Measurements from ENCODE around the gene HLA-E. TPM values are rescaled to one million over a fixed set of nuclear protein-coding genes. Genes with fewer than 3 reads are reported as not detected.

The HLA-E gene
- total and polyA plus RNA-seq, 4 experiments from 2014 or later, result 1,097 to 3,541 (median 1,781) TPM

- Histone ChIP-seq H3K27ac (ENCODE audit: low read depth, low read length) (no peak overlapping the region), H3K36me3 (ENCODE audit: insufficient read depth, low read length) (no peaks in the 10 kb centered on the region), H3K4me1 (ENCODE audit: insufficient read depth, low read length) (peaks cover 47% of the 10 kb centered on the region), H3K27me3 (ENCODE audit: insufficient read depth, low read length) (peaks cover 81% of the 10 kb centered on the region), H3K4me3 (ENCODE audit: low read length in 2 of 2) (peak overlapping the region in 1 of 2 donors; percentile 45), H3K9me3 (ENCODE audit: control insufficient read depth in 1 of 2, low read length in 2 of 2) (no peaks in the 10 kb centered on the region)
- CTCF ChIA-PET (ENCODE audit: partially characterized antibody), result interaction anchor here (0.7 to 4.3 kb wide), 15 partner anchors 8 to 280 kb away, joined by 3 to 42 read pairs (median 5); no protein-coding TSS in a partner anchor
- no peak for DNase-seq
- peaks cover 59 to 70% of the 10 kb centered on the region in 2 donors for H3K27me3 Mint-ChIP-seq
- H3K9me3 Mint-ChIP-seq, result peaks cover 0 to 2% (median 0%) of the 10 kb centered on the region in 8 donors
- intact Hi-C loops (cut with micrococcal nuclease), result loop anchor here (10.0 kb wide), 2 partner anchors 284 to 634 kb away; no protein-coding TSS in a partner anchor
- peak overlapping the region; percentile 52 to 89 (median 67) for H3K4me3 Mint-ChIP-seq
- H3K36me3 Mint-ChIP-seq, result no peaks in the 10 kb centered on the region
- H3K4me1 Mint-ChIP-seq, result peaks cover 31 to 54% (median 44%) of the 10 kb centered on the region in 4 donors
- peak overlapping the region in 6 of 7 donors; percentile 4 to 55 (median 16) for H3K27ac Mint-ChIP-seq
- POLR2A ChIA-PET (ENCODE audit: partially characterized antibody), result interaction anchor here (0.7 to 4.3 kb wide), 16 partner anchors 13 to 434 kb away, joined by 3 to 42 read pairs (median 4); partner anchors contain the start of genes DDR1, GNL1 and PRR3
Measured at GRCh38 chr6:30450548-30450908, 38.8 kb upstream of the HLA-E start.

GRCh38 chr6:30450909-30451841, 38.1 kb upstream of the HLA-E start:
- peak; percentile 70 to 78 (median 75) for DNase-seq
- Histone ChIP-seq H3K36me3 (ENCODE audit: insufficient read depth, low read length) (no peaks in the 10 kb centered on the region), H3K4me1 (ENCODE audit: insufficient read depth, low read length) (peaks cover 47% of the 10 kb centered on the region), H3K4me3 (ENCODE audit: low read length in 2 of 2) (peak overlapping the region; percentile 9 to 45), H3K9me3 (ENCODE audit: control insufficient read depth in 1 of 2, low read length in 2 of 2) (no peaks in the 10 kb centered on the region), H3K27ac (ENCODE audit: low read depth, low read length) (no peak overlapping the region), H3K27me3 (ENCODE audit: insufficient read depth, low read length) (peaks cover 82% of the 10 kb centered on the region)
- H3K36me3 Mint-ChIP-seq, result no peaks in the 10 kb centered on the region
- peak overlapping the region in 5 of 7 donors; percentile 4 to 55 (median 16) for H3K27ac Mint-ChIP-seq
- peaks cover 31 to 54% (median 44%) of the 10 kb centered on the region in 4 donors for H3K4me1 Mint-ChIP-seq
- intact Hi-C loops (cut with micrococcal nuclease), result loop anchor here (1.0 to 10.0 kb wide), 3 partner anchors 40 to 634 kb away; no protein-coding TSS in a partner anchor
- no peaks in the 10 kb centered on the region for H3K9me3 Mint-ChIP-seq
- H3K4me3 Mint-ChIP-seq, result peak overlapping the region; percentile 59 to 89 (median 67)
- ChIA-PET CTCF (ENCODE audit: partially characterized antibody) (interaction anchor here (0.7 to 4.3 kb wide), 19 partner anchors 9 to 279 kb away, joined by 3 to 42 read pairs (median 4); no protein-coding TSS in a partner anchor), POLR2A (ENCODE audit: partially characterized antibody) (interaction anchor here (0.7 to 4.3 kb wide), 16 partner anchors 13 to 433 kb away, joined by 3 to 42 read pairs (median 4); partner anchors contain the start of genes DDR1, GNL1 and PRR3)
- H3K27me3 Mint-ChIP-seq, result peaks cover 56 to 64% of the 10 kb centered on the region in 2 donors

- CTCF ChIA-PET (ENCODE audit: partially characterized antibody), result interaction anchor here (0.7 to 4.4 kb wide), 22 partner anchors 12 to 461 kb away, joined by 3 to 42 read pairs (median 4); partner anchors contain the start of gene VARS2
- H3K4me3 ChIP-seq (ENCODE audit: low read length in 2 of 2), result no peak overlapping the region
- no peaks in the 10 kb centered on the region for H3K36me3 ChIP-seq (ENCODE audit: insufficient read depth, low read length)
- POLR2A ChIA-PET (ENCODE audit: partially characterized antibody), result interaction anchor here (1.0 to 4.3 kb wide), 4 partner anchors 11 to 220 kb away, joined by 3 to 42 read pairs (median 5); partner anchors contain the start of gene DHX16
- peak overlapping the region in 1 of 7 donors; percentile 48 for H3K27ac Mint-ChIP-seq
- no peaks in the 10 kb centered on the region for H3K9me3 ChIP-seq (ENCODE audit: control insufficient read depth in 1 of 2, low read length in 2 of 2)
- H3K4me1 ChIP-seq (ENCODE audit: insufficient read depth, low read length), result peaks cover 47% of the 10 kb centered on the region
- H3K27me3 Mint-ChIP-seq, result peaks cover 52 to 56% of the 10 kb centered on the region in 2 donors
- intact Hi-C loops (cut with micrococcal nuclease), result loop anchor here (1.0 to 10.0 kb wide), 4 partner anchors 27 to 632 kb away; no protein-coding TSS in a partner anchor
- no peak for DNase-seq
- H3K27ac ChIP-seq (ENCODE audit: low read depth, low read length), result no peak overlapping the region
- peak overlapping the region in 7 of 8 donors; percentile 6 to 89 (median 63) for H3K4me3 Mint-ChIP-seq
- H3K36me3 Mint-ChIP-seq, result no peaks in the 10 kb centered on the region
- peaks cover 80% of the 10 kb centered on the region for H3K27me3 ChIP-seq (ENCODE audit: insufficient read depth, low read length)
- H3K4me1 Mint-ChIP-seq, result peaks cover 31 to 54% (median 43%) of the 10 kb centered on the region in 4 donors
- H3K9me3 Mint-ChIP-seq, result no peaks in the 10 kb centered on the region
Measured at GRCh38 chr6:30452736-30453507, 36.4 kb upstream of the HLA-E start.

GRCh38 chr6:30453508-30454116, 35.7 kb upstream of the HLA-E start:
- intact Hi-C loops (cut with micrococcal nuclease), result loop anchor here (1.0 to 10.0 kb wide), 4 partner anchors 27 to 631 kb away; no protein-coding TSS in a partner anchor
- peak overlapping the region in 1 of 2 donors; percentile 28 for H3K4me3 ChIP-seq (ENCODE audit: low read length in 2 of 2)
- H3K36me3 ChIP-seq (ENCODE audit: insufficient read depth, low read length), result no peaks in the 10 kb centered on the region
- peaks cover 47% of the 10 kb centered on the region for H3K4me1 ChIP-seq (ENCODE audit: insufficient read depth, low read length)
- H3K36me3 Mint-ChIP-seq, result no peaks in the 10 kb centered on the region
- H3K27ac ChIP-seq (ENCODE audit: low read depth, low read length), result no peak overlapping the region
- DNase-seq, result peak; percentile 77 to 84 (median 81)
- H3K9me3 Mint-ChIP-seq, result peaks cover 0 to 5% (median under 1%) of the 10 kb centered on the region in 8 donors
- peaks cover 50 to 56% of the 10 kb centered on the region in 2 donors for H3K27me3 Mint-ChIP-seq
- ChIA-PET CTCF (ENCODE audit: partially characterized antibody) (interaction anchor here (0.7 to 4.4 kb wide), 22 partner anchors 12 to 460 kb away, joined by 3 to 42 read pairs (median 4); partner anchors contain the start of gene VARS2), POLR2A (ENCODE audit: partially characterized antibody) (interaction anchor here (0.5 to 4.3 kb wide), 8 partner anchors 10 to 344 kb away, joined by 3 to 42 read pairs (median 4); partner anchors contain the start of gene DHX16)
- peak overlapping the region in 1 of 7 donors; percentile 17 for H3K27ac Mint-ChIP-seq
- H3K9me3 ChIP-seq (ENCODE audit: control insufficient read depth in 1 of 2, low read length in 2 of 2), result no peaks in the 10 kb centered on the region
- peak overlapping the region; percentile 52 to 77 (median 62) for H3K4me3 Mint-ChIP-seq
- H3K27me3 ChIP-seq (ENCODE audit: insufficient read depth, low read length), result peaks cover 80% of the 10 kb centered on the region
- H3K4me1 Mint-ChIP-seq, result peaks cover 31 to 54% (median 43%) of the 10 kb centered on the region in 4 donors

- H3K4me3 Mint-ChIP-seq, result no peak overlapping the region
- ChIA-PET CTCF (ENCODE audit: partially characterized antibody) (interaction anchor here (1.2 kb wide), 1 partner anchor 24 kb away, joined by 4 read pairs; no protein-coding TSS in a partner anchor), POLR2A (ENCODE audit: partially characterized antibody) (interaction anchor here (1.1 kb wide), 2 partner anchors 9 to 156 kb away, joined by 3 to 5 read pairs; no protein-coding TSS in a partner anchor)
- Histone ChIP-seq H3K36me3 (ENCODE audit: insufficient read depth, low read length) (no peaks in the 10 kb centered on the region), H3K9me3 (ENCODE audit: control insufficient read depth in 1 of 2, low read length in 2 of 2) (no peaks in the 10 kb centered on the region), H3K4me3 (ENCODE audit: low read length in 2 of 2) (no peak overlapping the region), H3K4me1 (ENCODE audit: insufficient read depth, low read length) (peaks cover 20% of the 10 kb centered on the region), H3K27me3 (ENCODE audit: insufficient read depth, low read length) (peaks cover 85% of the 10 kb centered on the region), H3K27ac (ENCODE audit: low read depth, low read length) (no peak overlapping the region)
- peaks cover 14 to 39% (median 27%) of the 10 kb centered on the region in 4 donors for H3K4me1 Mint-ChIP-seq
- H3K27me3 Mint-ChIP-seq, result peaks cover 59 to 68% of the 10 kb centered on the region in 2 donors
- H3K27ac Mint-ChIP-seq, result no peak overlapping the region
- H3K9me3 Mint-ChIP-seq, result peaks cover 0 to 20% (median 13%) of the 10 kb centered on the region in 8 donors
- intact Hi-C loops (cut with micrococcal nuclease), result loop anchor here (10.0 kb wide), 2 partner anchors 276 to 626 kb away; no protein-coding TSS in a partner anchor
- H3K36me3 Mint-ChIP-seq, result no peaks in the 10 kb centered on the region
- no peak for DNase-seq
Measured at GRCh38 chr6:30459145-30459544, 30.2 kb upstream of the HLA-E start.

GRCh38 chr6:30461055-30461454, 28.3 kb upstream of the HLA-E start:
- H3K27me3 Mint-ChIP-seq, result peaks cover 67 to 75% of the 10 kb centered on the region in 2 donors
- H3K4me3 Mint-ChIP-seq, result no peak overlapping the region
- CTCF ChIA-PET (ENCODE audit: partially characterized antibody), result no interaction called here
- no peaks in the 10 kb centered on the region for H3K9me3 ChIP-seq (ENCODE audit: control insufficient read depth in 1 of 2, low read length in 2 of 2)
- peaks cover 39% of the 10 kb centered on the region for H3K4me1 ChIP-seq (ENCODE audit: insufficient read depth, low read length)
- peaks cover 18 to 50% (median 36%) of the 10 kb centered on the region in 4 donors for H3K4me1 Mint-ChIP-seq
- peaks cover 0 to 20% (median 13%) of the 10 kb centered on the region in 8 donors for H3K9me3 Mint-ChIP-seq
- DNase-seq, result no peak
- no peak overlapping the region for H3K4me3 ChIP-seq (ENCODE audit: low read length in 2 of 2)
- H3K27ac Mint-ChIP-seq, result no peak overlapping the region
- no peaks in the 10 kb centered on the region for H3K36me3 Mint-ChIP-seq
- no peaks in the 10 kb centered on the region for H3K36me3 ChIP-seq (ENCODE audit: insufficient read depth, low read length)
- intact Hi-C loops (cut with micrococcal nuclease), result no loop called here
- peaks cover 86% of the 10 kb centered on the region for H3K27me3 ChIP-seq (ENCODE audit: insufficient read depth, low read length)
- H3K27ac ChIP-seq (ENCODE audit: low read depth, low read length), result no peak overlapping the region
- POLR2A ChIA-PET (ENCODE audit: partially characterized antibody), result interaction anchor here (1.6 kb wide), 1 partner anchor 154 kb away, joined by 3 read pairs; no protein-coding TSS in a partner anchor

Data from CD4-positive, alpha-beta memory T cell (primary cell).